Ammon's horn (tissue), 1 donor: ENCODE results near the gene EVA1B.

Experiments
- DNase-seq: peaks from one replicate; pipeline ENCODE4 v3.0.0-alpha.2; 2016; ENCODE audit warnings: low spot score

EVA1B gene

GRCh38 chr1:36345353-36345752, 21.9 kb upstream of the EVA1B start:
- DNase-seq, result no peak

DNA sequence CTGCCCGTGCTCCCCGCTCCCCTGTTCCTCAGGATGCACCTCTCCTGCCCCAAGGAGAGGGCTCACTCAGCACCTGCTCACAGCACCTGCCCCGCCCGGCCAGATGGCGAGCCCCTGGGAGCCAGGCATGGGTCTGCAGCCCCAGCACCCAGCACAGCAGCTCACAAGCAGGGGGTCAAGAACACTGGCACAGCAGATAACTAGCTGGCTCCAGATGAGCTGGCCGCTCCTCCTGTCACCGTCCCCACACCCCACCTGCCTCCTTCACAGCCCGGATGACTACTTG, 20.9 kb upstream of the EVA1B start:
- DNase-seq, result no peak

DNA sequence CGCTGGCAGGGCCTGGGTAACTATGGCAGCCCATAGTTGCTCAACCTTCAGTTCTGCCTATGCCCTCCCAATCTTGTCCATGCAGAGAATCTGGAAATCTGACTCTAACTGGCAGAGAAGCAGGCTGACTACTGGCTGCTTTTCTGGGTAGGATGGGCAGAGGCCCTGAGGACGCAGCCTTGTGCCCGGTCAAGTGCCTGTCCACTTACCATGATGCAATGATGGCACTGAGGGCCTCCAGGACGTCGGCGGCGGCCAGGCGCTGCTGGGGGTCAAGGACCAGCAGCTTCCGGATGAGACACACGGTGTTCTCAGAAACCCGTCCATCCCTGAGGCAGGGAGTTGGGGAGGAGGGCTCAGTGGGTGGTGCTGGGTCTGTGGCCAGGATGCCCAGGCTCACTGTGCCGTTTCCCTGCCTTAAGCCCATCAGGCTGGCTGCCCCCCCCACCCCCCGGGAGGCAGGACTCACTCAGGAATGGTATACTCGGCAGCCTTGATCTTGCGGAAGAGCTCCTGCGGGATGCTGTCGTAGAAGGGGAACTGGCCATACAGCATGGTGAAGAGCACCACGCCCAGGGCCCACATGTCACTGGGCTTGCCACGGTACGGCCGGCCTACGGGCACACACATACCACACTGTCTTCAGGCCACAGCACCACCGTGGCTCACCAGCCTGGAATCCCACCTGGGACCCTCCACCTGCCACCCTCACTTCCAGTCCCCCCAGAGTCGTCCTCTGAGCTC, 20.4 kb upstream of the EVA1B start:
- DNase-seq, result no peak

GRCh38 chr1:36342426-36343185, 19.2 kb upstream of the EVA1B start:
- DNase-seq, result peak; percentile 57

GRCh38 chr1:36341626-36342320, 18.3 kb upstream of the EVA1B start:
- DNase-seq, result no peak

GRCh38 chr1:36339615-36340014, 16.2 kb upstream of the EVA1B start:
- no peak for DNase-seq

GRCh38 chr1:36339215-36339614, 15.8 kb upstream of the EVA1B start:
- no peak for DNase-seq

DNA sequence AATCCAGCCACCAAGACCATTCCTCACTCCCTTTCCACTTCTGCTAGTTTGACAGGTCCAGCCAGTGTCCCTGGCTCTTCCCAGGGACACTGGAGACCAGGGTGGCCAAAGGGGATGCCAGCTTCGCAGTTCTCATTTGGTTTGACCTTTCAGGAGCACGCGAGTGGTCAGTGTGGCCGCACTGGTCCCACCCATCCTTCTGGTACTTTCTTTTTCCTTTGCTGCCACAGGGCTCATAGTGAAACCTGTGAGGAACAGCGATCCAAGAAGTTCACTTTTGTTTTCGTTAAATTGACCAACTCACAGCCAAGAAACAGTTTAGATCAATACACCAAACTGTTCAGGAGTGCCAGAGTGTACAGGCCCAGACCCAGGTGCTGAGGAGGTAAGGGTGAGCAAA, 14.4 kb upstream of the EVA1B start:
- no peak for DNase-seq

DNA sequence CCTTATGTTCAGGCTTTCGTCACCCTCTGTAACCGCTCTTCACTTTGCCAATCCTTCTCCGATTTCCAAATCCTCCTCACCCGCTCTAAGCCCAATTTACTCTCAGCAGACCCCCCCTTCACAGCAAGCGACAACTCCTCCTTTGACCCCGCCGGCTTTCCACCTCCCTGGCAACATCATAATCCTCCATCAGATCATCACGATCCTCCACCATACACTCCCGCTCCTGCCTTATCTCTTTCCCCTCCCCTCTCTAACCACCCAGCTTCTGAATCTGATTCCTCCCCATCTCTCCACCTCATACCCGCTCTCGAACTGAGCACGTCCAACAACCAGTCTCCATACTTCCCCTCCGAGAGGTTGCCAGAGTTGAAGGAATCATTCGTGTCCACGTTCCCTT, 7.5 kb upstream of the EVA1B start:
- no peak for DNase-seq

- DNase-seq, result no peak
These were observed 6.4 kb upstream of the EVA1B start for GRCh38 chr1:36329817-36330216.

DNA sequence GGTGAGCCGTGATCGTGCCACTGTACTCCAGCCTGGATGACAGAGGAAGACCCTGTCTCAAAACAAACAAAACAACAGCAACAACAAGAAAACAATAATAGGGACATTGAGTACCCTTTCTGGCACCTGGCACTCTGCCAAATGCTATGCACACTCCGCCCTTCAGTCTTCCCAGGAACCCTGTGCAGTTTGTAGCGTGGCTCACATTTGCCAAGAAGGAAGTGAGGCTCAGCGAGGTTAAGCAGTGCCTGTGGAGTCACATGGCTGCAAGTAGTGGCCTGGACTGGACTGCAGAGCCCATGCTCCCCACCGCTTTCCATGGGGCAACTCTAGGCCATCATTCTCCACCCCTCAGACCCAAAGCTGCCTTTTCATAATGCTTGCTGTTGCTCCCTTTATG, 5.3 kb upstream of the EVA1B start:
- DNase-seq, result peak; percentile 59

GRCh38 chr1:36328088-36328480, 4.6 kb upstream of the EVA1B start:
- DNase-seq, result no peak

DNA sequence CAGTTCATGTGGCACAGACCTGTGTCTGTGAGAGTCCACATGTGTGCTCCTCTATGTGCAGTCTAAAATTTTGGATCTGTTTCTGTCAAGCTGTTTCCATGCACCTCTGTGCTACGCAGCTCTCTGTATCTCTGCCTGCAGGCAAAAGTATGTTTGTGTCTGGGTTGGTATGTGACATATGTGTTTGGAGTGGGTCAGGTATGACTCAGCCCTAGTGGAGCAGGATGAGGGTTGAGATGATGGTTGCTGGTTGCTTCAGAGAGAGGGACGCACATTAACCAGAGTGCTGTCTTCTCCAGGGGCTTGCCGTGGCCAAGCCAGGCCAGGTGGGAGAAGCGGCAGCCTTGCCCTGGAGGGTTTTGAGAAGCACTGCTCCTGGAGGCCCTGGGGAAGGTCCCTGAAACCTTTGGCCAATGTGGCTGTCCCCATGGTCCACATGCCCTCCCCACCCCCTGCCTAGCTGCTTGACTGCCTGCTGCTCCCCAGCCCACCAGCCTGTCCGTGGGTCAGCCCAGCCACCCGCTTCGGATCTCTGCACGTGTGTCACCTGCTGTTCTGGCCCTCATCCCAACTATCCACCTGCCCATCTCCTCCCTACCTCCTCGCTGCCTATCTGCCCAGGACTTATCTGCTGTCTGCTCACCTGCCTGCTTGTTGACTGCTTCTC, 4.1 kb upstream of the EVA1B start:
- DNase-seq, result no peak

GRCh38 chr1:36326499-36326898, 3.1 kb upstream of the EVA1B start:
- DNase-seq, result no peak

DNA sequence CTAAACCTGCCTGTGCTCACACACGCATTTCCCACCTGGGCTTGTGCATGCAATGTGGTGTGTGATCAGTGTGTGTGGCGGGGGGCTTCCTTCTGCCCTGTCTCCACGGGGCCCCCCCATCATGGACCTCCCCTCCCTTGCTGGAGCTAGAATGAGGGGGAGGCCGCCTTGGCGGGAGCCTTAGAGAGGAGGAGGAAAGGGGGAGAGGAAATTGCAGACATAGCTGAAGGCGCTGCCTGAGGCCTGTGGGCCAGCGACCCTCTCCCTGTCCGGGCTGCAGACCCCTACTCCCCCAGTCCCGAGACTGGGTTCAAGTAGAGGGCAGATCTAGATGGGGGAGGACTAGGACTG, 883 bp upstream of the EVA1B start:
- no peak for DNase-seq

GRCh38 chr1:36322786-36323635, 434 bp downstream of the EVA1B start:
- no peak for DNase-seq

DNA sequence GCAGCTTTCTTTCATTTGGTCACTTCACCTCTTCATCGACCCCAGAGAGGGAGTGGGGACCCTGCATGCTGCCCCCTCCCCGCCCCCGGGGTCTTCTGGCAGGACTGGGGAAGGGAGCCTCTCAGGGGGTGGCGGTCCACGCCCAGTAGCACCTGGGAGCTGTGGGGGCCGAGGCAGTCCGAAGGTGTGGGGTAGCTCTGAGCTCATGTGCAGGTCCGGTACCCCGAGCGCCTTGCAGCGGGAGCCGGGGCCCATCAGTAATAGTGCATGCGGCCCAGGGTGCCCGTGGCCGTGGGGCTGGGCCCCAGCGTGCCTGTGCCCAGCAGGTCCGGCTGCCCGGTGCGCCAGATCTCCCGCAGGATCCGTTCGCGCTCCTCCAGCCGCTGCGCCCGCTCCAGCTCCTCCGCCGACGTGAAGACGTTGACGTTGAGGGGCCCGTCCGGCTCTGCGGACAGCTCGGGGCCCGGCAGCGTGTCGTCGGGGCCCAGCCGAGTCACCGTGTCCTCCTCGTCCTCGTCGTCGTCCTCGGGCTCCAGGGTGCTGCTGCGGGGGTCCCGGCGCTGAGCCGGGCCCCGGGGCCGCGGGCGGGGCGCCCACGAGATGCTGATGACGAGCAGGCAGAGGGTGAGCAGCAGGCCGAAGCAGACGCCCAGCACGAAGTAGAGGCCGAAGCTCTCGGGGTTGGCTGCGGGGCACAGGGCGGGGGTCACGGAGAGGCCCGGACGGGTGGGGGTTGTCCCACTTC, 1.2 kb downstream of the EVA1B start:
- no peak for DNase-seq

GRCh38 chr1:36321119-36321951, 2.1 kb downstream of the EVA1B start:
- no peak for DNase-seq

DNA sequence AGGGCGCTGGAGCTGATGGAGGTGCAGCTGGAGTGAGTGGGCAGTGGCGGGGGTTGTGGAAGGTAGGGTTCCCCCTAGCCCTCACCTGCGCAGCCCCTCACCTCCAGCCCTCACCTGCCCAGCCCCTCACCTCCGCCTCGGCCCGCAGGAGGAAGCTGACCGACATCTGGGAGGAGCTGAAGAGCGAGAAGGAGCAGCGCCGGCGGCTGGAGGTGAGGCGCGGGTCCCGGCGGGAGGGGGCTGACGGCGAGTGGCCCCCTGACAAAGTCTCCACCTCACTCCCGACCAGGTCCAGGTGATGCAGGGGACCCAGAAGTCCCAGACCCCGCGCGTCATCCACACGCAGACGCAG, 2.7 kb downstream of the EVA1B start:
- DNase-seq, result no peak

DNA sequence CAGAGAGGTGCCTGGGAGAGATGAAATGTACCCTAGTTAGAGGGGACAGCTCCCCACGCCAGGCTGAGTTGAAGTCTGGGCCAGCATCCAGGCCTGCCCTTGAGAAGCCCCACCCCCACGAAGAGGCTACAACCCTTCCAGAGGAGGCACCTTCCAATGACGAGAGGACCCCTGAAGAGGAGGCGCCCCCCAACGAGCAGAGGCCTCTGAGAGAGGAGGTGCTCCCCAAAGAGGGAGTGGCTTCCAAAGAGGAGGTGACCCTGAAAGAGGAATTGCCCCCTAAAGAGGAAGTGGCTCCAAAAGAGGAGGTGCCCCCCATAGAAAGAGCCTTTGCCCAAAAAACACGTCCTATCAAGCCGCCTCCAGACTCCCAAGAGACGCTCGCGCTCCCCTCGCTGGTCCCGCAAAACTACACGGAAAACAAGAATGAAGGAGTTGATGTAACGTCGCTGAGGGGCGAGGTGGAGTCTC, 3.1 kb downstream of the EVA1B start:
- DNase-seq, result no peak
